ENCODE results near the gene CENPA. TPM values are rescaled to one million over a fixed set of nuclear protein-coding genes. Genes with fewer than 3 reads are reported as not detected.

CENPA gene
- total and polyA plus RNA-seq, 12 donors = 0.25 to 33.1 (median 2.9) TPM; not detected in 2

DNA sequence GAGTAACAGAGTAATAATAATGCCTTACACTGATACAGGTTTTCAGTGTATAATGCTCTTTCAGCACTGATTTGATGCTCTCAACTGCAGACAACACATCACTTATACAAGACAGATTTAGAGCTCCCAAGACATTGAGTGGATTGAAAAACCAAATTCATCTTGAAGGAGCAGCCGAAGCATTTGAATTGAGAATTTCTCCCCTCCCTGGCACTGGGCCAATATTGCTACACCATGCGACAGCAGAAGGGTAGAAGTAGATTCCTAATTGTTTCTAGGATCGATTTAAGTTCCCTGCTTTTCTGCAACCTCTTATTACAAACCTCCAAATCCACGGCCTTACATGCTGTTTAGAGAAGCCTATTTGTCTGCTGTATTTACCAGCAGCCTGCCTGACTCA is 15.5 kb downstream of the CENPA start:
- WGBS, 2 donors = 83% methylated on average over 4 of the region's 4 CpGs
- Histone ChIP-seq H3K4me1 (peaks cover 0 to 7% (median 0%) of the 10 kb centered on the region in 9 donors), H3K27ac (no peak overlapping the region), H3K9me3 (no peaks in the 10 kb centered on the region), H3K4me3 (no peak overlapping the region), H3K27me3 (no peaks in the 10 kb centered on the region), H3K36me3 (peaks cover 0 to 2% (median 0%) of the 10 kb centered on the region in 9 donors)
- no peak for ATAC-seq
- intact Hi-C loops (cut with DNase I) = no loop called here
- no peak for DNase-seq
- TF ChIP-seq, protein P1, sequence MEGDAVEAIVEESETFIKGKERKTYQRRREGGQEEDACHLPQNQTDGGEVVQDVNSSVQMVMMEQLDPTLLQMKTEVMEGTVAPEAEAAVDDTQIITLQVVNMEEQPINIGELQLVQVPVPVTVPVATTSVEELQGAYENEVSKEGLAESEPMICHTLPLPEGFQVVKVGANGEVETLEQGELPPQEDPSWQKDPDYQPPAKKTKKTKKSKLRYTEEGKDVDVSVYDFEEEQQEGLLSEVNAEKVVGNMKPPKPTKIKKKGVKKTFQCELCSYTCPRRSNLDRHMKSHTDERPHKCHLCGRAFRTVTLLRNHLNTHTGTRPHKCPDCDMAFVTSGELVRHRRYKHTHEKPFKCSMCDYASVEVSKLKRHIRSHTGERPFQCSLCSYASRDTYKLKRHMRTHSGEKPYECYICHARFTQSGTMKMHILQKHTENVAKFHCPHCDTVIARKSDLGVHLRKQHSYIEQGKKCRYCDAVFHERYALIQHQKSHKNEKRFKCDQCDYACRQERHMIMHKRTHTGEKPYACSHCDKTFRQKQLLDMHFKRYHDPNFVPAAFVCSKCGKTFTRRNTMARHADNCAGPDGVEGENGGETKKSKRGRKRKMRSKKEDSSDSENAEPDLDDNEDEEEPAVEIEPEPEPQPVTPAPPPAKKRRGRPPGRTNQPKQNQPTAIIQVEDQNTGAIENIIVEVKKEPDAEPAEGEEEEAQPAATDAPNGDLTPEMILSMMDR (IDR thresholded peaks at IDR 0.05) = no peak

DNA sequence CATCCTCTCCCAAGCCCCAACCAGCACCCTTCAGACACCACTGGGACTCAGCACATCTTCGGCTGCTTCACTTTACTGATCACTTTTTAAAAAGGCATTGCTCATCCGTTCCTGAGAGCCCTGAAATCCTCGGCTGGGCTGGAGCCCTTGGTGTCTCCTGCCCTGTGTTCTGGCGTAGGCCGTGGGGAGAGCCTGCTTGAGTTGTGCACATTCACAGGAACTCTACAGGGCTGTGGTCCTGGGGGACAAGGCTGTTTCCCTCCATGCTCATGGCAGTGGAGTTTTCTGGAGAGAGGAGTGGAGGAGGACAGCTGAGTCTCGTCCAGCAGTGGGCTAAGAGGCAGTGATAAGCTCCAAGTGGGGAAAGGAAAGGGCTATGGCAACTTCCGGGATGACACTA is 15.9 kb downstream of the CENPA start:
- H3K27me3 ChIP-seq = no peaks in the 10 kb centered on the region
- no peak overlapping the region for H3K4me3 ChIP-seq
- peaks cover 0 to 2% (median 0%) of the 10 kb centered on the region in 9 donors for H3K36me3 ChIP-seq
- DNase-seq = no peak
- H3K4me1 ChIP-seq = peaks cover 0 to 8% (median 0%) of the 10 kb centered on the region in 9 donors
- intact Hi-C loops (cut with DNase I) = no loop called here
- no peak for ATAC-seq
- H3K27ac ChIP-seq = no peak overlapping the region
- TF ChIP-seq, protein P1 (IDR thresholded peaks at IDR 0.05) = no peak
- no peaks in the 10 kb centered on the region for H3K9me3 ChIP-seq
- 89 to 92% methylated on average over 7 of the region's 7 CpGs for WGBS, 2 donors

DNA sequence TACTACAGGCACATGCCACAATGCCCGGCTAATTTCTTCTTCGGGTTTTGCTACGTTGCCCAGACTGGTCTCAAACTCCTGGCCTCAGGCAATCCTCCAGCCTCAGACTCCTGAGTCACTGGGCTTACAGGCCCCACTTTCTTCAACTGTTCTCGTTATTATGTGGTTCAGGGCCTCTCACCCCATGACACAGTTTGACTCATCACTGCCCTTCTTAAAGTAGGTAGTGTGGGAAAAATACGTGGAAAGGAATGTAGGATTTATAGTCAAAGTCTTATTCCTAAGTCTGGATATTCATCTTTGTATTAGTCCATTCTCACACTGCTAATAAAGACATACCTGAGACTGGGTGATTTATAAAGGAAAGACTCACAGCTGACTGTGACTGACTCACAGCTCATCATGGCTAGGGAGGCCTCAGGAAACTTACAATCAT is 19.4 kb downstream of the CENPA start:
- 77 to 85% methylated on average over 5 of the region's 5 CpGs for WGBS, 2 donors
- ATAC-seq (no peak), DNase-seq (no peak)
- Histone ChIP-seq H3K9me3 (no peaks in the 10 kb centered on the region), H3K36me3 (no peaks in the 10 kb centered on the region), H3K4me3 (no peak overlapping the region), H3K27me3 (no peaks in the 10 kb centered on the region), H3K27ac (no peak overlapping the region), H3K4me1 (peaks cover 0 to 8% (median 0%) of the 10 kb centered on the region in 9 donors)
- intact Hi-C loops (cut with DNase I) = no loop called here
- TF ChIP-seq, protein P1 (IDR thresholded peaks at IDR 0.05) = no peak

DNA sequence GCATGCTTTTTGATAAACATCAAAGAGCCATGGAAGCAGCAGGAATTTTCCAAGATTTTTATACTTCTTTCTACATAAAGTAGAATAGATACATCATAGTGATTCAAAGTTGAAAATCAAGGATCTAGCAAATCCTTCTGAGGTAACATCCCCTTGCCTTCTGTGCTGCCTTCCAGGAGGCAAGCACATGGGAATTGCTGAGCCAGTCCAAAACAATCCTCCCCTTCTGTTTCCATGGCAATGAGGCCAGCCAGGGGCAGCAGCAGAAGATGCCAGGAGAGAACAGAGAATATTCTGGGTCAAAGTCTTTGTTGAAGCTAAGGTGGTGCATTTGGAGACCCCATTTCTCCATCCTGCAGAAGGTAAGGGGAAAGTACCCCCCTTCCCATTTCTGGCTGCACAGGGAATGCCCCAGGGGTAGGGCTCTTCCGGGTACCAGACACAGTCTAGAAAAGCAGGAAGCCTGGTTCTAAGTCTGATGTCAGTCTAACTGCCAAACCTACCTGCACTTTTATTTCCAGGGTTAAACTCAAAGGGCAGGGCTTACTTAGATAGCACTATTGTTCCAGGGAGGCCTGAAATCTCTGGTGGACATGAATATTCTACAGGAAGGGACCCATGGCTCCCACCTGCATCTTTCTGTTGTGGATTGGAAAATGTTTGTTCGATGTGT is 22.1 kb downstream of the CENPA start:
- no peak for ATAC-seq
- H3K9me3 ChIP-seq = no peaks in the 10 kb centered on the region
- no peak overlapping the region for H3K27ac ChIP-seq
- peaks cover 0 to 9% (median 0%) of the 10 kb centered on the region in 9 donors for H3K4me1 ChIP-seq
- H3K36me3 ChIP-seq = no peaks in the 10 kb centered on the region
- TF ChIP-seq, protein P1 (IDR thresholded peaks at IDR 0.05) = no peak
- DNase-seq = no peak
- intact Hi-C loops (cut with DNase I) = no loop called here
- WGBS, 2 donors = 61 to 62% methylated on average over 2 of the region's 2 CpGs
- H3K27me3 ChIP-seq = peaks cover 0 to 7% (median 5%) of the 10 kb centered on the region in 7 donors
- H3K4me3 ChIP-seq = no peak overlapping the region
